ENCODE data around the gene SPSB3.
"Not testable (repeated sequence)": the region's sequence is repeated elsewhere in the genome, so short reads cannot be mapped to it uniquely, and the experiment has no call there.

SPSB3 gene

DNA sequence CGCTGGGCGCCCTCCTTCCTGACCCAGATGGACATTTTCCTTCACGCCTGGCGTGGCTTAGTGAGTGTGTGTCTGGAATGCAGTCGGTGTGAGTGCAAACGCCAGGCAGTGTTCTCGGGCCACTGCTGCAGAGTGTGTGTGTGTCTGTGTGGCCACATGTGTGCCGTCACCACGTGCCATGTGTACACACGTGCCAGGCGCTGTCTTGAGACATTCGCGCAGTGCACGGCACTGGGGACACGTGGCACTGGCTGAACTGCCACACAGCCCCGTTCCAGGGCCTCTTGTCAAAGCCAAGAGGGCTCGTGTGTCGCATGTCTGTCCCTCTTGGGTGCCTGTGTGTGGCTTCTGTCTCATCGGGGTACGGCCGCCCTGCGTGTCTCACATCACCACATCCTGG, 47.6 kb downstream of the SPSB3 start:
- no peak for DNase-seq

GRCh38 chr16:1734123-1734522, 48.2 kb downstream of the SPSB3 start:
- no peak for DNase-seq

GRCh38 chr16:1732551-1732987, 49.8 kb downstream of the SPSB3 start:
- not testable (repeated sequence) for DNase-seq

- DNase-seq = no peak
Measured at GRCh38 chr16:1732071-1732470, 50.3 kb downstream of the SPSB3 start.

DNA sequence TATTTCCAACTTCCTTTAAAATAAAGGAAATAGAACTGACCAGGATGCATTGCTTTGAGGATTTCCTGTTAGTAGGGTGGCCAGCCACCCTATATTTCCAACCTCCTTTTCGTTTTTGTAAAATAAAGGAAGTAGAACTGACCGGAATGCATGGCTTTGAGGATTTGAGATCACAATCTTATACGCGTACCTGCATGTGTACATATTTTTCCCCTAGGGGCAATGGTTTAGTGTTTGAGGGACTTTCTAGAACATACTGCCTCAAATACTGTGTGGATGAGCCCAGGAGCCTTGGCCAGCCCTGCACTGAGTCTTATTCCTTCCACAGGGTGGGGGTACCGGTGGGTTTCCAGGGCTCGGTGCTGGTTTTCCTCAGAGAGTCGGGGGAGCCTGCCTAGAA, 50.8 kb downstream of the SPSB3 start:
- DNase-seq = no peak

GRCh38 chr16:1731073-1731472, 51.3 kb downstream of the SPSB3 start:
- DNase-seq = no peak

GRCh38 chr16:1729445-1729844, 52.9 kb downstream of the SPSB3 start:
- no peak for DNase-seq

DNA sequence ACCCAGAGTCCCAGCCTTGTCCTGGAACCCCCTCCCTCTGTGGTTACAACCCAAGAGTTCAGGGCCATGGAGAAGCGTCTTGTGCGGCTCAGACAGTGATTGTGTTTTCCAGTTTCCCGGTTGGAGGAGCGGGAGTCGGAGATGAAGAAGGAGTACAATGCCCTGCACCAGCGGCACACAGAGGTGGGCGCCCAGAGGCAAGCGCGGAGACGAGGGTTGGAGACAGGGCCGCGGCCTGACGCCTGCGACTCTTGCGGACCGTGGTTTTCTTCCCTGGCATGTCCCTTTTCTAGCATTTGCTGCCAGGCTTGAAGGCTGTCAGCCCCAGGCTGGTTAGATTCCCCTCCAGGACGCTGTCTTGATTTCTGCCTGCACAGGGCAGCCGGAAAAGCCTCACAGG, 53.3 kb downstream of the SPSB3 start:
- DNase-seq = no peak

DNA sequence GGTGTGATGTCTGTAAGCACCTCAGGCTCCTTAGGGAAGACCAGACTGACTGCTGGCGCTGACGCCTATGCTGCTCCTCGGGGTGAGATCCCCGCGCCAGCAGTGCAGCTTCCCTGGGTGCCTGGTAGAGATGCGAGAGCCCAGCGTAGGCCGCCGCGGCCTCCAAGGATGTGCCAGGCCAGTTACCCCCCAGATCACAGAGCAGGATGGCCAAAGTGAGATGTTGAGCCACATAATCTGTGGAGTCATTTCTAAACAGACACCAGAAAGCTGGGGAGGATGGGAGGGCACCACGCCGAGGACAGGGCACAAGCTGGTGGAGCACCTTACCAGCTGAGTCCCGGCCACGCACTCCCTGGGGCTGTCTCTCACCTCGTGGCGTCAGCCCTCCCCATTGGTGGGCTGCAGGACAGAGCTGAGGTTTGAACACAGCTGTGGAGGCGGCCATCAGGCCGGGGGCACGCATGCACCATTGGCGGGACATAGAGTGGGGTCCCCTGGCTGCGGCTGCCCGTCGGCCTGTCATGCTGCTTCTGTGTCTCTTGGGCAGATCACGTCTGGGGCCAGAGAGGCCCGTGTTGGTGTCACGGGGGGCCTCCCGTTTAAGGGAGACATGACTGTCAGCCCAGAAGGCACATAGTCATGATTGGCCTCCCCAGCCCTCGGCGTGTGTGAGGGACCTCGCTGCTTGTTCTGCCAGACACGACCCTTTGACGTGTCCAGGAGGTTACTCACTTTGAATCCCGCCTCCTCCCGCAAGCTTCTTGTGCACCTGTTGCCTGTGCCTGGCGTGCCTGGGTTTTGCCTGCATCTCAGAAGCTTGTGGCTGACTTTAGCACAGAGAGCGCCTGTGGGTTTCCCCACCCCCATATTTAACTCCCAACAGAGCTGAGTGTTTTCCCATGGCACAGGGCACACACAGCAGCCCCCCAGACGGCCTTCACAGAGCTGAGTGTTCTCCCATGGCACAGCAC, 54.4 kb downstream of the SPSB3 start:
- no peak for DNase-seq
